D341Med (cell line): Measurements from ENCODE around the gene CPM.
"Not testable (repeated sequence)": the region's sequence is repeated elsewhere in the genome, so short reads cannot be mapped to it uniquely, and the experiment has no call there.

Experiments used
- DNase-seq: peaks from one replicate; pipeline ENCODE4 v3.0.0; 2012; ENCODE audit warnings: low spot score

The CPM gene

GRCh38 chr12:68851592-68852306, 81.2 kb downstream of the CPM start:
- DNase-seq, result no peak

DNA sequence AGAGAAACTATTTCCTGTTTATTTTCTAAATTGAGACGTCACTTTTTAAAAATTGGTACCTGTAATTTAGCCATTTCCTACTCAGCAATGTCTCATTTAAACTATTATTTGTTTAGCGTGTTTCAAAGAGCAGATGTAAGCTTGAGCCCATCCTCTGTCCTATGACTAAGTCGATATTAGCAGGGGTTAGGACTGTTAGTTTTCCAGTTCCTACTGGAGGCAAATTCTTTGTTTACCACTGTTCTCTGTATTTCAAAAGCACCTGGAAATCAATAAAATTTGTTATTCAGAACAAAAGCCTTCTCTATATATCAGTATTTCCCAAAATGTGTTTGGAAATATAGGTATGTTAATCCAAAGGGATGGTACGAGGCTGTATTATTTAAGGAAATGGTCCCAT, 82.6 kb downstream of the CPM start:
- DNase-seq, result no peak

GRCh38 chr12:68846811-68847210, 86.2 kb downstream of the CPM start:
- no peak for DNase-seq

DNA sequence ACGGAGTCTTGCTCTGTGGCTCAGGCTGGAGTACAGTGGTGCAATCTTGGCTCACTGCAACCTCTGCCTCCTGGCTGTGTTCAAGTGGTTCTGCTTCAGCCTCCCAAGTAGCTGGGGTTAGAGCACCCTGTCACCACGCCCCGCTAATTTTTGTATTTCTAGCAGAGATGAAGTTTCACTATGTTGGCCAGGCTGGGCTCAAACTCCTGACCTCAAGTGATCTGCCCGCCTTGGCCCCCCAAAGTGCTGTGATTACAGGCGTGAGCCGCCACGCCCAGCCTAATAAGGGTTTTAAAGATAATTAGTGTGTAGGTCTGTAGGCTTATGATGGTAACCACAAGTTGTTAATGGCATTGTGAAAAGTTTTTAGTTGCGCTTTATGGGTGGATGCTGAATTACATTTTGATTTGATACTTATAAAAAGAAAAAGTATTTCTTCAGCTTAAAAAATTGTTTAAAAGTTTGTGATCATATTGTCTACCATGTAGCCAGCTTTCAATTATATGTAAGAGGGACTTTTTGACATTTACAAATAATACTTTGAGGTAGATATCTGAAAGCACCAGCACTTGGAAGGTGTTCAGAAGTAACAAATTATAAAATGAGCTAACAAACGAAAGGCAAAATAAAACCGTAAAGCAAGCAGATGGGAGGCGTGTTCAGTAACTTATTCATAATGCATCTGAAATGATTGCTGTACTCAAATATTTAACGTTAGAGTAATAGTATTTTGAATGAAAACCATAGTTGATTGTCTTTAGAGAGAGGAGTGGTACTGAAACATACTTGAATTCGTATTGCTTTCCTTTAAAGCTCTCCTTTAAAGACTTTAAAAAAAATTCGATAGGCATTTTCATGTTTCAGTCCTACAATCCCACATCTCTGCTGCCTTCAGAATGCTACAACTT, 87.9 kb downstream of the CPM start:
- DNase-seq, result no peak

- DNase-seq, result no peak
These were observed 88.6 kb downstream of the CPM start for GRCh38 chr12:68844318-68844745.

- no peak for DNase-seq
These were observed 90.0 kb downstream of the CPM start for GRCh38 chr12:68842784-68843567.

GRCh38 chr12:68842123-68842522, 90.8 kb downstream of the CPM start:
- DNase-seq, result no peak

GRCh38 chr12:68841717-68842116, 91.3 kb downstream of the CPM start:
- DNase-seq, result no peak

- DNase-seq, result not testable (repeated sequence)
These were observed 91.8 kb downstream of the CPM start for GRCh38 chr12:68841175-68841574.

GRCh38 chr12:68839183-68840147, 93.5 kb downstream of the CPM start:
- DNase-seq, result no peak

- DNase-seq, result no peak
These were observed 94.7 kb downstream of the CPM start for GRCh38 chr12:68838046-68838886.

GRCh38 chr12:68837215-68837614, 95.8 kb downstream of the CPM start:
- no peak for DNase-seq

GRCh38 chr12:68835333-68835908, 97.5 kb downstream of the CPM start:
- DNase-seq, result peak; percentile 82

GRCh38 chr12:68833508-68833907, 99.5 kb downstream of the CPM start:
- DNase-seq, result no peak

GRCh38 chr12:68832504-68832867, 100.5 kb downstream of the CPM start:
- no peak for DNase-seq

- DNase-seq, result no peak
These were observed 101.0 kb downstream of the CPM start for GRCh38 chr12:68831751-68832503.

- peak; percentile 32 for DNase-seq
These were observed 101.7 kb downstream of the CPM start for GRCh38 chr12:68831272-68831671.

DNA sequence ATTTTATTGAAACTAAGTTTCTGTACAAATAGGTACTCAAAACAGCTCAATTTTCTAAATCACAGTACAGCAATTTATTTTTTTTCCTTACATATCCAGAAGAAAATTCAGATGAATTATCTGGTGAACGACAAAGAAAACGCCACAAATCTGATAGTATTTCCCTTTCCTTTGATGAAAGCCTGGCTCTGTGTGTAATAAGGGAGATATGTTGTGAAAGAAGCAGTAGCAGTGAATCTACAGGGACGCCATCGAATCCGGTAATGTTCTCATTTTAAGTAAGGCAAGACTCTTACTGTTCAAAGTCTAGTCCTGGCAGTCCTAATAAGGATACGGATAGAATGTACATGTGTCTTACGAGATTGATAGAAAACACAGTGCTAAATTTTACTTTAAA, 104.3 kb downstream of the CPM start:
- DNase-seq, result no peak
